Eye (tissue), 1 donor: ENCODE results near the gene CPLANE2.
"Not testable (repeated sequence)": the region's sequence is repeated elsewhere in the genome, so short reads cannot be mapped to it uniquely, and the experiment has no call there.

Source experiments
- DNase-seq: peaks from one replicate; pipeline ENCODE4 v3.0.0-alpha.2; 2015

CPLANE2 gene

GRCh38 chr1:16208270-16208987 is 28.6 kb downstream of the CPLANE2 start:
- no peak for DNase-seq

GRCh38 chr1:16207318-16208269 is 29.4 kb downstream of the CPLANE2 start:
- DNase-seq: no peak

- peak; percentile 99 for DNase-seq
Measured at GRCh38 chr1:16206547-16207317, 30.3 kb downstream of the CPLANE2 start.

- no peak for DNase-seq
Measured at GRCh38 chr1:16205891-16206546, 31.0 kb downstream of the CPLANE2 start.

- DNase-seq: no peak
Measured at GRCh38 chr1:16205334-16205671, 31.7 kb downstream of the CPLANE2 start.

- DNase-seq: no peak
Measured at GRCh38 chr1:16204634-16205333, 32.2 kb downstream of the CPLANE2 start.

GRCh38 chr1:16204216-16204615 is 32.8 kb downstream of the CPLANE2 start:
- DNase-seq: no peak

- DNase-seq: no peak
Measured at GRCh38 chr1:16203550-16203949, 33.4 kb downstream of the CPLANE2 start.

- DNase-seq: no peak
Measured at GRCh38 chr1:16202281-16203210, 34.4 kb downstream of the CPLANE2 start.

GRCh38 chr1:16199700-16200099 is 37.3 kb downstream of the CPLANE2 start:
- DNase-seq: no peak

GRCh38 chr1:16199157-16199501 is 37.9 kb downstream of the CPLANE2 start:
- DNase-seq: no peak

GRCh38 chr1:16198444-16199156 is 38.4 kb downstream of the CPLANE2 start:
- DNase-seq: no peak

GRCh38 chr1:16196874-16197273 is 40.1 kb downstream of the CPLANE2 start:
- DNase-seq: no peak

- not testable (repeated sequence) for DNase-seq
Measured at GRCh38 chr1:16196139-16196538, 40.8 kb downstream of the CPLANE2 start.

- no peak for DNase-seq
Measured at GRCh38 chr1:16195518-16195905, 41.5 kb downstream of the CPLANE2 start.

- DNase-seq: no peak
Measured at GRCh38 chr1:16191916-16192546, 45.0 kb downstream of the CPLANE2 start.

- DNase-seq: no peak
Measured at GRCh38 chr1:16191309-16191708, 45.7 kb downstream of the CPLANE2 start.

- DNase-seq: peak; percentile 87
Measured at GRCh38 chr1:16189921-16190621, 46.9 kb downstream of the CPLANE2 start.

- peak; percentile 8 for DNase-seq
Measured at GRCh38 chr1:16189003-16189402, 48.0 kb downstream of the CPLANE2 start.
